PC-3 (cell line): ENCODE results near the gene UPF1. TPM values are rescaled to one million over a fixed set of nuclear protein-coding genes. Genes with fewer than 3 reads are reported as not detected.
A peak's percentile ranks its signal among the peaks of the same experiment; 100 is the strongest.

Experiments used
- ATAC-seq: fragments of 200-7000 bp; cut with Tn5 transposase; 2 replicates; pipeline ENCODE4 v1.9.1; 2020; ENCODE audit warnings: mild to moderate bottlenecking, moderate library complexity
- BruUV-seq: library from RNA; stranded (reverse); fragments of 400-500 nt; replicated peaks from 2 replicates; lab custom pipeline; 2021; lab: Mats Ljungman, UMichigan
- CTCF ChIA-PET: fragments of 300-600 bp; sonication (Branson Sonifier 250); formaldehyde crosslinking; loops from one replicate; lab custom pipeline; 2022; ENCODE audit warnings: antibody characterized with exemption; lab: Charles Lee
- POLR2A ChIA-PET: fragments of 300-600 bp; sonication (Branson Sonifier 250); formaldehyde crosslinking; loops from one replicate; lab custom pipeline; 2022; ENCODE audit warnings: antibody characterized with exemption; ENCODE audit not compliant: unreplicated experiment; lab: Charles Lee
- DNase-seq: peaks from one replicate; pipeline ENCODE4 v3.0.0-alpha.2; 2015
- H2AFZ ChIP-seq: fragments of 300-600 bp; sonication (generic); 2 replicates; pipeline ENCODE4 v1.6.0; 2016; ENCODE audit warnings: antibody characterized with exemption, low read length
- H3F3A ChIP-seq: fragments of 300-600 bp; sonication (generic); one replicate; pipeline ENCODE4 v1.6.0; 2017; ENCODE audit warnings: antibody characterized with exemption, low read length, control low read depth, mild to moderate bottlenecking; ENCODE audit not compliant: unreplicated experiment
- H3K27ac ChIP-seq: fragments of 300-600 bp; sonication (generic); 2 replicates; pipeline ENCODE4 v1.5.1; 2016; ENCODE audit warnings: mild to moderate bottlenecking, low read length
- H3K27me3 ChIP-seq: fragments of 300-600 bp; sonication (generic); 2 replicates; pipeline ENCODE4 v1.6.1; 2016; ENCODE audit warnings: low read length, mixed read lengths
- H3K36me3 ChIP-seq: fragments of 300-600 bp; sonication (generic); 2 replicates; pipeline ENCODE4 v1.6.1; 2016; ENCODE audit warnings: low read depth, mixed run types, low read length, mixed read lengths
- H3K4me1 ChIP-seq: fragments of 300-600 bp; sonication (generic); 2 replicates; pipeline ENCODE4 v1.5.1; 2016; ENCODE audit warnings: low read length; ENCODE audit not compliant: insufficient read depth
- H3K4me2 ChIP-seq: fragments of 300-600 bp; sonication (generic); 2 replicates; pipeline ENCODE4 v1.6.0; 2016; ENCODE audit warnings: low read length
- H3K4me3 ChIP-seq: fragments of 300-600 bp; sonication (generic); 2 replicates; pipeline ENCODE4 v1.5.1; 2016; ENCODE audit warnings: mild to moderate bottlenecking, low read length, mixed read lengths
- H3K79me2 ChIP-seq: fragments of 300-600 bp; sonication (generic); 2 replicates; pipeline ENCODE4 v1.6.1; 2017; ENCODE audit warnings: low read length, mixed read lengths
- H3K9ac ChIP-seq: fragments of 300-600 bp; sonication (generic); 2 replicates; pipeline ENCODE4 v1.6.0; 2016; ENCODE audit warnings: mild to moderate bottlenecking, low read length
- H3K9me2 ChIP-seq: fragments of 300-600 bp; sonication (generic); replicated peaks from 2 replicates; pipeline ENCODE4 v1.6.1; 2016; ENCODE audit warnings: mixed run types, low read length, mixed read lengths
- H3K9me3 ChIP-seq: fragments of 300-600 bp; sonication (generic); 2 replicates; pipeline ENCODE4 v1.6.1; 2016; ENCODE audit warnings: low read length, mixed read lengths
- H4K20me1 ChIP-seq: fragments of 300-600 bp; sonication (generic); 2 replicates; pipeline ENCODE4 v1.6.1; 2016; ENCODE audit warnings: low read length, mixed read lengths
- CTCF ChIP-seq: fragments of 300-600 bp; sonication (generic); conservative IDR thresholded peaks from 2 replicates; pipeline ENCODE4 v1.5.1; 2017; ENCODE audit warnings: antibody characterized with exemption, low read depth, mild to moderate bottlenecking, low read length
- EZH2 ChIP-seq: fragments of 300-600 bp; sonication (generic); IDR thresholded peaks from one replicate; pipeline ENCODE4 v1.6.1; 2017; ENCODE audit warnings: antibody characterized with exemption, mild to moderate bottlenecking, low read length; ENCODE audit not compliant: unreplicated experiment
- EZH2phosphoT487 ChIP-seq: fragments of 300-600 bp; sonication (generic); IDR thresholded peaks from 2 replicates; pipeline ENCODE4 v1.6.1; 2018; ENCODE audit warnings: mild to moderate bottlenecking, antibody characterized with exemption, low read length, borderline replicate concordance
- intact Hi-C: fragments of 100-400 bp; cut with micrococcal nuclease; formaldehyde crosslinking; loops from 2 replicates; pipeline ENCODE4 v1.9.0; 2023
- total RNA-seq: library from RNA; depleted of rRNA; stranded (reverse); fragments of >200 nt; gene quantifications from 2 replicates; pipeline ENCODE4 v1.2.3, GENCODE V29; 2014

The UPF1 gene
- total RNA-seq, 1 experiment from 2014 or later, result 97.1 TPM

DNA sequence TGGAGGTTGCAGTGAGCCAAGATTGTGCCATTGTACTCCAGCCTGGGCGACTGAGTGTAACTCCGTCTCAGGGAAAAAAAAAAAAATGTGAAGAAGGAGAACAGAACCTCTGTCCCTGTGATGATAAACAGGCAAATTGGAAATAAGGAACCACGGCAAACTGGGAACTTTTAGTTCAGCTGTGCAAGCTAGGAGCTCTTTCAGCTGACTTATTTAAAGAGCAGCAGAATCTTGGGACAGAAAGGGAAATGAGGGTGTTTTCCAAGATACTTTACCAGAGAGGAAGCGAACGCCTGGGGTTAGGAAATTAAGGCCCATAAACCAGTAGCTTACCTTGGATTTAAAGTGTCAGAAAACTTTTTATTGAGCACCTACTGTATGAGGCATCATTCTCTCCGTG is 3.0 kb upstream of the UPF1 start:
- CTCF ChIA-PET, result no interaction called here

DNA sequence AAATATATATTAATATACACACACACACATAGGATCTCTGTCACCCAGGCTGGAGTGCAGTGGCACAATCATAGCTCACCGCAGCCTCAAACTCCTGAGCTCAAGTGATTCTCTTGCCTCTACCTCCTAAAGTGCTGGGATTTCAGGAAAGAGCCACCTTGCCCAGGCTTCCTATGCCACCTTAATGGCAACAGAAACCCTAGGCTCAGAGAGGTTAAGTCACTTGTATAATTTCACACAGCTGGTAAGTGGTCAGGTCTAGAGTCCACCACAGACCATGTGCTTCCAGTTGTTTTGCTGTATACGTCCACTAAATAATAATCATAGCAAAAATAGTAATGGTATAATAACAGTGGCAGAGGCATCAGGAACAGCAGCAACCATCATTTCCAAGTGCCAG is 1.3 kb upstream of the UPF1 start:
- CTCF ChIA-PET, result no interaction called here
- TF ChIP-seq CTCF (no peak), EZH2 (no peak), EZH2phosphoT487 (no peak)
- no TSS peak for BruUV-seq
- no peak overlapping the region for H3K9ac ChIP-seq
- no peak overlapping the region for H2AFZ ChIP-seq
- peaks cover 2% of the 10 kb centered on the region for H3K36me3 ChIP-seq
- no peak overlapping the region for H3K27ac ChIP-seq
- no peaks in the 10 kb centered on the region for H3F3A ChIP-seq
- intact Hi-C loops, result no loop called here
- no peak overlapping the region for H3K4me3 ChIP-seq
- H3K27me3 ChIP-seq, result no peaks in the 10 kb centered on the region
- no peak for ATAC-seq
- no peak for DNase-seq
- H3K4me1 ChIP-seq, result peaks cover 7% of the 10 kb centered on the region; the same call in 1 of the 2 replicates
- peaks cover 37% of the 10 kb centered on the region for H3K79me2 ChIP-seq
- H4K20me1 ChIP-seq, result peaks cover 32% of the 10 kb centered on the region
- POLR2A ChIA-PET, result no interaction called here
- no peaks in the 10 kb centered on the region for H3K9me3 ChIP-seq
- no peaks in the 10 kb centered on the region for H3K9me2 ChIP-seq
- no peak overlapping the region for H3K4me2 ChIP-seq

More for the DNA sequence above, 3.0 kb upstream of the UPF1 start:
- Histone ChIP-seq H3K27ac (no peak overlapping the region), H3K9me3 (no peaks in the 10 kb centered on the region), H3K79me2 (peaks cover 20% of the 10 kb centered on the region), H3K9me2 (no peaks in the 10 kb centered on the region), H3K9ac (no peak overlapping the region), H3K4me1 (no peaks in the 10 kb centered on the region), H3K4me2 (no peak overlapping the region), H3F3A (no peaks in the 10 kb centered on the region), H4K20me1 (peaks cover 15% of the 10 kb centered on the region), H3K4me3 (no peak overlapping the region), H2AFZ (no peak overlapping the region), H3K36me3 (no peaks in the 10 kb centered on the region), H3K27me3 (no peaks in the 10 kb centered on the region)
- BruUV-seq, result no TSS peak
- ATAC-seq, result no peak
- TF ChIP-seq CTCF (no peak), EZH2phosphoT487 (no peak)
- POLR2A ChIA-PET, result no interaction called here
- intact Hi-C loops, result no loop called here
- no peak for DNase-seq

- Histone ChIP-seq H3K9me2 (no peaks in the 10 kb centered on the region), H3K9me3 (no peaks in the 10 kb centered on the region), H3K4me2 (peak overlapping the region; percentile 100), H4K20me1 (peaks cover 51% of the 10 kb centered on the region), H3K9ac (peak overlapping the region; percentile 97), H3K27me3 (no peaks in the 10 kb centered on the region), H3K4me3 (peak overlapping the region; percentile 99), H3F3A (no peaks in the 10 kb centered on the region), H3K27ac (no peak overlapping the region), H3K79me2 (peaks cover 58% of the 10 kb centered on the region), H3K4me1 (peaks cover 7% of the 10 kb centered on the region; the same call in 1 of the 2 replicates), H2AFZ (no peak overlapping the region), H3K36me3 (peaks cover 7% of the 10 kb centered on the region)
- DNase-seq (peak; percentile 16), ATAC-seq (peak; percentile 40)
- ChIA-PET CTCF (interaction anchor here (0.5 kb wide), 1 partner anchor 11 kb away, joined by 14 read pairs; no protein-coding TSS in a partner anchor), POLR2A (no interaction called here)
- TF ChIP-seq EZH2phosphoT487 (no peak), EZH2 (no peak), CTCF (0 out of 2 replicates have a peak, but pooled peaks have one; percentile 28)
- TSS peak; percentile 46 for BruUV-seq
- intact Hi-C loops, result no loop called here
Measured at GRCh38 chr19:18832306-18833140, 764 bp downstream of the UPF1 start.
